RWPE2 (cell line): ENCODE results near the gene TENT5A.

ENCODE experiments used
- ATAC-seq: fragments of 200-7000 bp; cut with Tn5 transposase; 3 replicates; pipeline ENCODE4 v1.9.1; 2021; ENCODE audit warnings: low read depth
- DNase-seq: peaks from one replicate; pipeline ENCODE4 v3.0.0-alpha.2; 2020; ENCODE audit warnings: low spot score
- H3K27ac ChIP-seq: fragments of 450-650 bp; 2 replicates; pipeline ENCODE4 v1.5.1; 2017; ENCODE audit warnings: mild to moderate bottlenecking; ENCODE audit not compliant: poor library complexity, severe bottlenecking
- H3K27me3 ChIP-seq: fragments of 250-450 bp; sonication (Bioruptor Pico); 2 replicates; pipeline ENCODE4 v1.5.1; 2021; ENCODE audit warnings: mild to moderate bottlenecking, moderate library complexity; ENCODE audit not compliant: insufficient read depth, poor library complexity, severe bottlenecking
- H3K36me3 ChIP-seq: fragments of 250-450 bp; sonication (Bioruptor Pico); 2 replicates; pipeline ENCODE4 v1.5.1; 2020; ENCODE audit warnings: low read depth, mild to moderate bottlenecking, moderate library complexity
- H3K4me1 ChIP-seq: fragments of 250-450 bp; sonication (Bioruptor Pico); 2 replicates; pipeline ENCODE4 v1.5.1; 2021; ENCODE audit warnings: mild to moderate bottlenecking, moderate library complexity; ENCODE audit not compliant: insufficient read depth, poor library complexity, severe bottlenecking
- H3K4me3 ChIP-seq: fragments of 250-450 bp; sonication (Bioruptor Pico); 2 replicates; pipeline ENCODE4 v1.5.1; 2021; ENCODE audit warnings: mild to moderate bottlenecking, moderate library complexity; ENCODE audit not compliant: severe bottlenecking
- H3K9me3 ChIP-seq: fragments of 250-450 bp; sonication (Bioruptor Pico); 2 replicates; pipeline ENCODE4 v1.5.1; 2021; ENCODE audit warnings: mild to moderate bottlenecking, moderate library complexity; ENCODE audit not compliant: severe bottlenecking
- TF ChIP-seq, protein P1 (sequence below): fragments of 450-650 bp; IDR thresholded peaks from one replicate; pipeline ENCODE4 v1.5.1; 2017; ENCODE audit warnings: mild to moderate bottlenecking, moderate library complexity; ENCODE audit not compliant: poor library complexity, severe bottlenecking

The TENT5A gene

DNA sequence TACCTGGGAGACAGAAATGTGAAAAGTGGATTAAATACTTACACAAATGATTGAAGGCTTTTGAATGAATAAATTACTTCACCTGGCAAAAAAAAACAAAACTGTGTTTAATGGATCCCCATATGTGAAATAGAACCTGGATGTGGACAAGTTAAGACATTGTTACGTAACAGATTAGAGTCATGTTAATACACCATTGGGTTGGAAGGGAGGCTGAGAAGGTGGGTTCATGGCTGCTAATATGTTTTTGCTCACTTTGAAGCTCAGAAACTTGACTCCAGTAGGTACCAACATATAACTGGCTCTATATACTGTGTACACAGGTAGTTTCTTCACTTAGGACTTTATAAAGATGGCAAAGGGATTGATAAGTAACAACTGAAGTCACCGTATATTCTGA, 21.4 kb upstream of the TENT5A start:
- H3K36me3 ChIP-seq: no peaks in the 10 kb centered on the region
- H3K4me3 ChIP-seq: no peak overlapping the region
- TF ChIP-seq, protein P1, sequence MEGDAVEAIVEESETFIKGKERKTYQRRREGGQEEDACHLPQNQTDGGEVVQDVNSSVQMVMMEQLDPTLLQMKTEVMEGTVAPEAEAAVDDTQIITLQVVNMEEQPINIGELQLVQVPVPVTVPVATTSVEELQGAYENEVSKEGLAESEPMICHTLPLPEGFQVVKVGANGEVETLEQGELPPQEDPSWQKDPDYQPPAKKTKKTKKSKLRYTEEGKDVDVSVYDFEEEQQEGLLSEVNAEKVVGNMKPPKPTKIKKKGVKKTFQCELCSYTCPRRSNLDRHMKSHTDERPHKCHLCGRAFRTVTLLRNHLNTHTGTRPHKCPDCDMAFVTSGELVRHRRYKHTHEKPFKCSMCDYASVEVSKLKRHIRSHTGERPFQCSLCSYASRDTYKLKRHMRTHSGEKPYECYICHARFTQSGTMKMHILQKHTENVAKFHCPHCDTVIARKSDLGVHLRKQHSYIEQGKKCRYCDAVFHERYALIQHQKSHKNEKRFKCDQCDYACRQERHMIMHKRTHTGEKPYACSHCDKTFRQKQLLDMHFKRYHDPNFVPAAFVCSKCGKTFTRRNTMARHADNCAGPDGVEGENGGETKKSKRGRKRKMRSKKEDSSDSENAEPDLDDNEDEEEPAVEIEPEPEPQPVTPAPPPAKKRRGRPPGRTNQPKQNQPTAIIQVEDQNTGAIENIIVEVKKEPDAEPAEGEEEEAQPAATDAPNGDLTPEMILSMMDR: no peak
- H3K27ac ChIP-seq: no peak overlapping the region
- no peaks in the 10 kb centered on the region for H3K9me3 ChIP-seq
- DNase-seq (no peak), ATAC-seq (no peak)
- peaks cover 15% of the 10 kb centered on the region for H3K4me1 ChIP-seq
- H3K27me3 ChIP-seq: no peaks in the 10 kb centered on the region

DNA sequence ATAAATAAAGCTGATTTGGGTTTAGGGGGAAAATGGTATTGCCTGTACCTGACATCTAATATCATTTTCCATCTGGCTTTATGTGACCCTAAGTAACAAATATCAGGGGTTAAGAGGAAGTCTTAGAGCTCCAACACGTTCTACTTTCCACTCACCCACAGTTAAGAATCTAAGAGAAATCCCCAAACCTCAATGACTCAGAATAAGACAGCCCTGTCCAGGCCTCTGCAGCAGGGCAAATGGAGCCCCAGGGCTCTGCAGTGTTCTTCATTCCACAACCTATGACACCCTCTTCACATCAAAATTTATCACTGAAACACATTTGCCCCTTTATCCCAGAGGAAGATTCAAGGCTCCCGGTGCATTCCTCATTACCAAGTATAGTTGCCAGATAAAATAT, 20.3 kb upstream of the TENT5A start:
- H3K27ac ChIP-seq: no peak overlapping the region
- ATAC-seq: peak; percentile 82
- TF ChIP-seq, protein P1: no peak

DNA sequence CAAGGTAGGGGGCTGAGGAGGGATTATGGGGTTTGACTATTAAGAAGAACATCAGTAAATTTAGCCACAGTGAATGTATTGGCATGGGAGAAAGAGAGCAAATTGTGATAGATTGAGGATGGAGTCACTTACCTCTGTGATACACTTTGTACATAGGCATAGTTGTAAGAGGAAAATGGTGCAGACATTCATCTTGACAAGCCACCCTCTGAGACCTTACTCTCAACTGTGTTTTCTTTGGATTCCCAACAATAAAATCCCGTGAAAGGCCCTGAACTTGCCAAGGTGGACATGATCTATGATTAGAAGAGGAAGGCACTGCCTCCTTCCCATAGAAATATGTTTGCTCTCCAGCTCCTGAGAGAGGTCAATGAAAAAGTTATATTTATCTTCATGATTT, 18.6 kb upstream of the TENT5A start:
- no peak for DNase-seq
- Histone ChIP-seq H3K4me3 (no peak overlapping the region), H3K36me3 (no peaks in the 10 kb centered on the region), H3K27me3 (no peaks in the 10 kb centered on the region), H3K27ac (no peak overlapping the region), H3K9me3 (no peaks in the 10 kb centered on the region), H3K4me1 (peaks cover 37% of the 10 kb centered on the region)
- ATAC-seq: no peak
- TF ChIP-seq, protein P1: no peak

More for the DNA sequence above, 20.3 kb upstream of the TENT5A start:
- no peaks in the 10 kb centered on the region for H3K9me3 ChIP-seq
- no peaks in the 10 kb centered on the region for H3K27me3 ChIP-seq
- H3K36me3 ChIP-seq: no peaks in the 10 kb centered on the region
- no peak for DNase-seq
- peaks cover 20% of the 10 kb centered on the region for H3K4me1 ChIP-seq
- H3K4me3 ChIP-seq: no peak overlapping the region

DNA sequence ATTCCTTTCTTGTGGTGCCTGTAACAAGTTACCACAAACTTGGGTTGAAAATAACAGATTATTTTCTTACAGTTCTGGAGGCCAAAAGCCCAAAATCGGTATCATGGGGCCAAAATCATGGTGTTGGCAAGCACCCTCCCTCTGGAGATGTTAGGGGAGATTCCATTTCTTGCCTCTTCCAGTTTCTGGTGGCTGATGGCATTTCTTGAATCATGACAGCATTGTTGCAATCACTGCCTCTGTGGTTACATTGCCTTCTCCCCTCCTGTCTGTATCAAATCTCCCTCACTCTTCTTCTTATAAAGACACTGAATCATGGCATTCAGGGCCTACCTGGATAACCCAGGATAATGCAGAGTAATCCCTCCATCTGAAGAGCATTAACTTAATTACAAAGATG, 17.9 kb upstream of the TENT5A start:
- Histone ChIP-seq H3K4me3 (no peak overlapping the region), H3K27me3 (no peaks in the 10 kb centered on the region), H3K27ac (peak overlapping the region; percentile 13), H3K4me1 (peaks cover 37% of the 10 kb centered on the region), H3K9me3 (no peaks in the 10 kb centered on the region), H3K36me3 (no peaks in the 10 kb centered on the region)
- no peak for ATAC-seq
- TF ChIP-seq, protein P1: no peak
- no peak for DNase-seq

DNA sequence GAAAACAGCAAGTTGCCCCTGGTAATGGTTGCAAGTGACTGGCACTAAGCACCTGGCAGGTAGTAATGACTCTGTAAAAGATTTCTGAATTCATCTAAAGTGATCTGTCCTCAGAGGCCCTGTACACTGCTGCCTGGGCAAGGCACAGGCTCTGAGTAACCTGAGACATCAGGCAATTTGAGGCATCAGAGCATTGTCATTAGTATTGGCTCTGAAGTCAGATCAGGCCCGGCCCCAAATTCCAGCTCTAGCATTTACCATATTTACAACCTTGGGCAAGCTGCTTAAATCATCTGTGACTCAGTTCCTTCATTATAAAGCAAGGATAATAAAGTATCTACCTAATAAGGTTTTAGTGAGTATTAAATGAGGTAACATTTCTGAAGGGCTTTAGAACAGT, 17.3 kb upstream of the TENT5A start:
- H3K4me3 ChIP-seq: no peak overlapping the region
- no peaks in the 10 kb centered on the region for H3K27me3 ChIP-seq
- DNase-seq (no peak), ATAC-seq (peak; percentile 82)
- H3K27ac ChIP-seq: peak overlapping the region; percentile 13
- TF ChIP-seq, protein P1: no peak
- H3K4me1 ChIP-seq: peaks cover 37% of the 10 kb centered on the region
- H3K9me3 ChIP-seq: no peaks in the 10 kb centered on the region
- H3K36me3 ChIP-seq: no peaks in the 10 kb centered on the region
